22Rv1 (cell line): ENCODE measurements around the gene OR56A4.

Experiments
- CTCF ChIP-seq: fragments of 450-650 bp; IDR thresholded peaks from 2 replicates; pipeline ENCODE4 v1.5.1; 2017; ENCODE audit warnings: mild to moderate bottlenecking
- ZFX ChIP-seq: fragments of 450-650 bp; IDR thresholded peaks from 2 replicates; pipeline ENCODE4 v1.6.1; 2017; ENCODE audit warnings: antibody characterized with exemption, borderline replicate concordance

- no peak for TF ChIP-seq CTCF
- TF ChIP-seq ZFX: no peak
Measured at GRCh38 chr11:6040874-6041273, 34.1 kb upstream of the OR56A4 start.
